Activated T-cell treated with anti-CD3 and anti-CD28 coated beads, Interleukin-2, amount 50 U/mL, for 72 hours (primary cell): Measurements from ENCODE around the gene EMD. TPM values are rescaled to one million over a fixed set of nuclear protein-coding genes. Genes with fewer than 3 reads are reported as not detected.
"Not testable (repeated sequence)": the region's sequence is repeated elsewhere in the genome, so short reads cannot be mapped to it uniquely, and the experiment has no call there.

Experiments
- ATAC-seq, 2 donors: fragments of 150-1000 bp; cut with Tn5 transposase; replicated peaks in 1 of 2; 2 replicates each; pipeline ENCODE4 v1.10.0; 2021; ENCODE audit warnings: moderate library complexity in 2 of 2, mild to moderate bottlenecking in 1 of 2
- DNase-seq, 2 donors: peaks; one replicate each; pipeline ENCODE4 v3.0.0; 2021 to 2022; ENCODE audit warnings: mixed read lengths in 1 of 2
- H3K27ac Mint-ChIP-seq: one replicate; pipeline ENCODE4 v1.8.0; 2022; ENCODE audit warnings: mild to moderate bottlenecking, moderate library complexity, mixed read lengths
- H3K27me3 Mint-ChIP-seq: one replicate; pipeline ENCODE4 v1.8.0; 2022; ENCODE audit warnings: low read depth, mixed read lengths
- H3K36me3 Mint-ChIP-seq, 2 donors: one replicate each; pipeline ENCODE4 v1.8.0; 2022; ENCODE audit warnings: mixed read lengths in 2 of 2, mild to moderate bottlenecking in 1 of 2; ENCODE audit not compliant: insufficient read depth in 2 of 2
- H3K4me1 Mint-ChIP-seq: one replicate; pipeline ENCODE4 v1.8.0; 2022; ENCODE audit warnings: low read depth, mixed read lengths
- H3K4me3 Mint-ChIP-seq, 2 donors: one replicate each; pipeline ENCODE4 v1.8.0; 2022; ENCODE audit warnings: mild to moderate bottlenecking in 2 of 2, mixed read lengths in 2 of 2, moderate library complexity in 2 of 2
- H3K9me3 Mint-ChIP-seq, 2 donors: one replicate each; pipeline ENCODE4 v1.8.0; 2022; ENCODE audit warnings: mixed read lengths in 2 of 2
- total RNA-seq, 2 donors: library from RNA; stranded (reverse); gene quantifications; one replicate each; pipeline ENCODE4 v1.2.3, GENCODE V29; 2022

EMD gene
- total RNA-seq, 2 donors from 2014 or later: 91.0 to 92.9 TPM

- H3K27me3 Mint-ChIP-seq: no peaks in the 10 kb centered on the region
- peak overlapping the region; percentile 87 to 93 for H3K4me3 Mint-ChIP-seq
- H3K9me3 Mint-ChIP-seq: no peaks in the 10 kb centered on the region
- peak overlapping the region; percentile 82 for H3K27ac Mint-ChIP-seq
- peaks cover 28% of the 10 kb centered on the region for H3K4me1 Mint-ChIP-seq
- DNase-seq (no peak), ATAC-seq (no peak)
- H3K36me3 Mint-ChIP-seq: peaks cover 4 to 5% of the 10 kb centered on the region in 2 donors
Measured at GRCh38 chrX:154380153-154380552, 1.1 kb downstream of the EMD start.

- DNase-seq (no peak), ATAC-seq (no peak)
- Mint-ChIP-seq H3K27me3 (no peaks in the 10 kb centered on the region), H3K4me1 (peaks cover 28% of the 10 kb centered on the region), H3K9me3 (no peaks in the 10 kb centered on the region), H3K36me3 (peaks cover 4 to 5% of the 10 kb centered on the region in 2 donors), H3K27ac (peak overlapping the region; percentile 29), H3K4me3 (peak overlapping the region; percentile 87 to 93)
Measured at GRCh38 chrX:154380787-154381186, 1.7 kb downstream of the EMD start.

GRCh38 chrX:154381271-154381670 is 2.2 kb downstream of the EMD start:
- Mint-ChIP-seq H3K9me3 (no peaks in the 10 kb centered on the region), H3K4me1 (peaks cover 28% of the 10 kb centered on the region), H3K27ac (no peak overlapping the region), H3K36me3 (peaks cover 4 to 5% of the 10 kb centered on the region in 2 donors), H3K27me3 (no peaks in the 10 kb centered on the region), H3K4me3 (no peak overlapping the region)
- DNase-seq (no peak), ATAC-seq (no peak)

GRCh38 chrX:154382483-154383069 is 3.5 kb downstream of the EMD start:
- Mint-ChIP-seq H3K27ac (no peak overlapping the region), H3K9me3 (no peaks in the 10 kb centered on the region)

GRCh38 chrX:154383359-154384283 is 4.5 kb downstream of the EMD start:
- Mint-ChIP-seq H3K27ac (no peak overlapping the region), H3K9me3 (no peaks in the 10 kb centered on the region), H3K27me3 (no peaks in the 10 kb centered on the region), H3K36me3 (peaks cover 4 to 5% of the 10 kb centered on the region in 2 donors), H3K4me1 (peaks cover 22% of the 10 kb centered on the region), H3K4me3 (no peak overlapping the region)
- DNase-seq (no peak), ATAC-seq (no peak)

More at GRCh38 chrX:154382483-154383069, 3.5 kb downstream of the EMD start:
- Mint-ChIP-seq H3K36me3 (peaks cover 4 to 5% of the 10 kb centered on the region in 2 donors), H3K27me3 (no peaks in the 10 kb centered on the region), H3K4me1 (peaks cover 22% of the 10 kb centered on the region), H3K4me3 (no peak overlapping the region)
- DNase-seq (no peak), ATAC-seq (no peak)

GRCh38 chrX:154384284-154384892 is 5.3 kb downstream of the EMD start:
- Mint-ChIP-seq H3K27me3 (no peaks in the 10 kb centered on the region), H3K9me3 (no peaks in the 10 kb centered on the region), H3K4me1 (peaks cover 22% of the 10 kb centered on the region), H3K4me3 (no peak overlapping the region), H3K27ac (no peak overlapping the region), H3K36me3 (peaks cover 4 to 5% of the 10 kb centered on the region in 2 donors)
- ATAC-seq (no peak), DNase-seq (no peak)

GRCh38 chrX:154388094-154388493 is 9.0 kb downstream of the EMD start:
- H3K36me3 Mint-ChIP-seq, H3K4me3 Mint-ChIP-seq, H3K4me1 Mint-ChIP-seq, H3K27me3 Mint-ChIP-seq, H3K27ac Mint-ChIP-seq, H3K9me3 Mint-ChIP-seq, DNase-seq: not testable (repeated sequence)
- peak; percentile 48 to 50 for ATAC-seq

GRCh38 chrX:154388649-154389048 is 9.6 kb downstream of the EMD start:
- not testable (repeated sequence) for H3K4me1 Mint-ChIP-seq, DNase-seq, H3K9me3 Mint-ChIP-seq, H3K27me3 Mint-ChIP-seq, H3K36me3 Mint-ChIP-seq, H3K4me3 Mint-ChIP-seq, H3K27ac Mint-ChIP-seq
- ATAC-seq: peak; percentile 34 to 36

- H3K27ac Mint-ChIP-seq, H3K4me3 Mint-ChIP-seq, H3K27me3 Mint-ChIP-seq, H3K9me3 Mint-ChIP-seq, DNase-seq, H3K36me3 Mint-ChIP-seq, H3K4me1 Mint-ChIP-seq: not testable (repeated sequence)
- ATAC-seq: peak; percentile 71
Measured at GRCh38 chrX:154389812-154390747, 11.0 kb downstream of the EMD start.

- ATAC-seq, DNase-seq, H3K27me3 Mint-ChIP-seq, H3K27ac Mint-ChIP-seq, H3K9me3 Mint-ChIP-seq, H3K4me1 Mint-ChIP-seq: not testable (repeated sequence)
- peaks cover 18 to 20% of the 10 kb centered on the region in 2 donors for H3K36me3 Mint-ChIP-seq
- peak overlapping the region in 1 of 2 donors; percentile 91 for H3K4me3 Mint-ChIP-seq
Measured at GRCh38 chrX:154396363-154396762, 17.3 kb downstream of the EMD start.

GRCh38 chrX:154396973-154397887 is 18.1 kb downstream of the EMD start:
- DNase-seq (peak; percentile 75 to 78), ATAC-seq (peak; percentile 60 to 70)
- peaks cover 18 to 20% of the 10 kb centered on the region in 2 donors for H3K36me3 Mint-ChIP-seq
- peaks cover 10% of the 10 kb centered on the region for H3K4me1 Mint-ChIP-seq
- H3K4me3 Mint-ChIP-seq: peak overlapping the region; percentile 91 to 96
- peak overlapping the region; percentile 99 for H3K27ac Mint-ChIP-seq
- H3K27me3 Mint-ChIP-seq: no peaks in the 10 kb centered on the region
- no peaks in the 10 kb centered on the region for H3K9me3 Mint-ChIP-seq
